H1 (cell line): ENCODE data around the gene EXOC5. TPM values are rescaled to one million over a fixed set of nuclear protein-coding genes. Genes with fewer than 3 reads are reported as not detected.

Experiments used
- ASH2L ChIP-seq: fragments of 200-600, 300-600 bp; sonication (generic); IDR thresholded peaks from one replicate; pipeline ENCODE4 v1.7.1; 2017; ENCODE audit warnings: low read length
- CREB1 ChIP-seq: IDR thresholded peaks from 2 replicates; pipeline ENCODE4 v1.6.1; 2012; ENCODE audit warnings: inconsistent platforms
- NANOG ChIP-seq: IDR thresholded peaks from 2 replicates; pipeline ENCODE4 v1.6.1; 2011; ENCODE audit warnings: low read length, low read depth, mild to moderate bottlenecking, inconsistent platforms; ENCODE audit not compliant: insufficient read depth, poor library complexity, severe bottlenecking
- TAF1 ChIP-seq: IDR thresholded peaks from 2 replicates; pipeline ENCODE4 v1.6.1; 2011; ENCODE audit warnings: mild to moderate bottlenecking, low read depth, low read length
- TEAD4 ChIP-seq: IDR thresholded peaks from 2 replicates; pipeline ENCODE4 v1.6.1; 2012; ENCODE audit warnings: low read depth, low read length, inconsistent platforms, mixed read lengths
- polyA plus RNA-seq, 7 experiments: library from polyadenylated mRNA; depleted of rRNA in 3 of 7; stranded (reverse) in 5 of 7; unstranded in 2 of 7; fragments of >200 nt in 5 of 7; fragments of 200-250 nt in 2 of 7; gene quantifications; 1 replicate in 5 of 7; 2 replicates in 1 of 7; 4 replicates in 1 of 7; pipeline versions ENCODE4 v1.2.1 to v1.2.3, GENCODE V29; 2011 to 2013; ENCODE audit warnings: missing spikeins in 2 of 7, mixed read lengths in 2 of 7
- total RNA-seq: library from RNA; stranded (reverse); fragmentation: NEBNext Ultra II Directional; extraction: Animal tissue kit (Norgen Biotek cat#: 25700); gene quantifications from 2 replicates; pipeline ENCODE4 v1.2.1, GENCODE V29; 2021
- TF ChIP-seq, protein P1 (sequence below): fragments of 300-600 bp; sonication (generic); IDR thresholded peaks from 2 replicates; pipeline ENCODE4 v1.7.1; 2012; ENCODE audit warnings: low read length, moderate library complexity, mild to moderate bottlenecking, inconsistent platforms; ENCODE audit not compliant: insufficient replicate concordance
- TF ChIP-seq, protein P2 (sequence below): IDR thresholded peaks from 2 replicates; pipeline ENCODE4 v1.6.1; 2011; ENCODE audit warnings: low read length, improper control_type of control experiment
- TF ChIP-seq, protein P3 (sequence below): IDR thresholded peaks from 2 replicates; pipeline ENCODE4 v1.6.1; 2012; ENCODE audit warnings: low read length, inconsistent platforms
- TF ChIP-seq, protein P4 (sequence below): IDR thresholded peaks from 2 replicates; pipeline ENCODE4 v1.6.1; 2012; ENCODE audit warnings: inconsistent platforms

EXOC5 gene
- total and polyA plus RNA-seq, 2 of the 8 experiments (the other 6 are each of a cell fraction or from before 2014, with no cell fraction given): 23.0 to 86.7 TPM

DNA sequence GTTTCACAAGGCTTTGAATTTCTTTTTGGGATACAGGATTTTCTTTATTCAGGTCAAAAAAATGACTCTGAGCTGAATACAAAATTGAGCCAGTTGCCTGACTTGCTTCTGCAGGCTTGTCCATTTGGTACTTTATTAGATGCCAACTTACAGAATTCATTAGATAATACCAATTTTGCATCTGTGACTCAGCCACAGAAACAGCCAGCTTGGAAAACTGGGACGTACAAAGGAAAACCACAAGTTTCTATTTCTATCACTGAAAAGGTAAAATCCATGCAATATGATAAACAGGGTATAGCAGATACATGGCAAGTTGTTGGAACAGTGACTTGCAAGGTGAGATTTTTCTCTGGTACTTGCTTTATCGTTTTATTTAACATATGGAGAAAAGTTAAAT, 5.8 kb upstream of the EXOC5 start (continued):
- TF ChIP-seq, protein P1, sequence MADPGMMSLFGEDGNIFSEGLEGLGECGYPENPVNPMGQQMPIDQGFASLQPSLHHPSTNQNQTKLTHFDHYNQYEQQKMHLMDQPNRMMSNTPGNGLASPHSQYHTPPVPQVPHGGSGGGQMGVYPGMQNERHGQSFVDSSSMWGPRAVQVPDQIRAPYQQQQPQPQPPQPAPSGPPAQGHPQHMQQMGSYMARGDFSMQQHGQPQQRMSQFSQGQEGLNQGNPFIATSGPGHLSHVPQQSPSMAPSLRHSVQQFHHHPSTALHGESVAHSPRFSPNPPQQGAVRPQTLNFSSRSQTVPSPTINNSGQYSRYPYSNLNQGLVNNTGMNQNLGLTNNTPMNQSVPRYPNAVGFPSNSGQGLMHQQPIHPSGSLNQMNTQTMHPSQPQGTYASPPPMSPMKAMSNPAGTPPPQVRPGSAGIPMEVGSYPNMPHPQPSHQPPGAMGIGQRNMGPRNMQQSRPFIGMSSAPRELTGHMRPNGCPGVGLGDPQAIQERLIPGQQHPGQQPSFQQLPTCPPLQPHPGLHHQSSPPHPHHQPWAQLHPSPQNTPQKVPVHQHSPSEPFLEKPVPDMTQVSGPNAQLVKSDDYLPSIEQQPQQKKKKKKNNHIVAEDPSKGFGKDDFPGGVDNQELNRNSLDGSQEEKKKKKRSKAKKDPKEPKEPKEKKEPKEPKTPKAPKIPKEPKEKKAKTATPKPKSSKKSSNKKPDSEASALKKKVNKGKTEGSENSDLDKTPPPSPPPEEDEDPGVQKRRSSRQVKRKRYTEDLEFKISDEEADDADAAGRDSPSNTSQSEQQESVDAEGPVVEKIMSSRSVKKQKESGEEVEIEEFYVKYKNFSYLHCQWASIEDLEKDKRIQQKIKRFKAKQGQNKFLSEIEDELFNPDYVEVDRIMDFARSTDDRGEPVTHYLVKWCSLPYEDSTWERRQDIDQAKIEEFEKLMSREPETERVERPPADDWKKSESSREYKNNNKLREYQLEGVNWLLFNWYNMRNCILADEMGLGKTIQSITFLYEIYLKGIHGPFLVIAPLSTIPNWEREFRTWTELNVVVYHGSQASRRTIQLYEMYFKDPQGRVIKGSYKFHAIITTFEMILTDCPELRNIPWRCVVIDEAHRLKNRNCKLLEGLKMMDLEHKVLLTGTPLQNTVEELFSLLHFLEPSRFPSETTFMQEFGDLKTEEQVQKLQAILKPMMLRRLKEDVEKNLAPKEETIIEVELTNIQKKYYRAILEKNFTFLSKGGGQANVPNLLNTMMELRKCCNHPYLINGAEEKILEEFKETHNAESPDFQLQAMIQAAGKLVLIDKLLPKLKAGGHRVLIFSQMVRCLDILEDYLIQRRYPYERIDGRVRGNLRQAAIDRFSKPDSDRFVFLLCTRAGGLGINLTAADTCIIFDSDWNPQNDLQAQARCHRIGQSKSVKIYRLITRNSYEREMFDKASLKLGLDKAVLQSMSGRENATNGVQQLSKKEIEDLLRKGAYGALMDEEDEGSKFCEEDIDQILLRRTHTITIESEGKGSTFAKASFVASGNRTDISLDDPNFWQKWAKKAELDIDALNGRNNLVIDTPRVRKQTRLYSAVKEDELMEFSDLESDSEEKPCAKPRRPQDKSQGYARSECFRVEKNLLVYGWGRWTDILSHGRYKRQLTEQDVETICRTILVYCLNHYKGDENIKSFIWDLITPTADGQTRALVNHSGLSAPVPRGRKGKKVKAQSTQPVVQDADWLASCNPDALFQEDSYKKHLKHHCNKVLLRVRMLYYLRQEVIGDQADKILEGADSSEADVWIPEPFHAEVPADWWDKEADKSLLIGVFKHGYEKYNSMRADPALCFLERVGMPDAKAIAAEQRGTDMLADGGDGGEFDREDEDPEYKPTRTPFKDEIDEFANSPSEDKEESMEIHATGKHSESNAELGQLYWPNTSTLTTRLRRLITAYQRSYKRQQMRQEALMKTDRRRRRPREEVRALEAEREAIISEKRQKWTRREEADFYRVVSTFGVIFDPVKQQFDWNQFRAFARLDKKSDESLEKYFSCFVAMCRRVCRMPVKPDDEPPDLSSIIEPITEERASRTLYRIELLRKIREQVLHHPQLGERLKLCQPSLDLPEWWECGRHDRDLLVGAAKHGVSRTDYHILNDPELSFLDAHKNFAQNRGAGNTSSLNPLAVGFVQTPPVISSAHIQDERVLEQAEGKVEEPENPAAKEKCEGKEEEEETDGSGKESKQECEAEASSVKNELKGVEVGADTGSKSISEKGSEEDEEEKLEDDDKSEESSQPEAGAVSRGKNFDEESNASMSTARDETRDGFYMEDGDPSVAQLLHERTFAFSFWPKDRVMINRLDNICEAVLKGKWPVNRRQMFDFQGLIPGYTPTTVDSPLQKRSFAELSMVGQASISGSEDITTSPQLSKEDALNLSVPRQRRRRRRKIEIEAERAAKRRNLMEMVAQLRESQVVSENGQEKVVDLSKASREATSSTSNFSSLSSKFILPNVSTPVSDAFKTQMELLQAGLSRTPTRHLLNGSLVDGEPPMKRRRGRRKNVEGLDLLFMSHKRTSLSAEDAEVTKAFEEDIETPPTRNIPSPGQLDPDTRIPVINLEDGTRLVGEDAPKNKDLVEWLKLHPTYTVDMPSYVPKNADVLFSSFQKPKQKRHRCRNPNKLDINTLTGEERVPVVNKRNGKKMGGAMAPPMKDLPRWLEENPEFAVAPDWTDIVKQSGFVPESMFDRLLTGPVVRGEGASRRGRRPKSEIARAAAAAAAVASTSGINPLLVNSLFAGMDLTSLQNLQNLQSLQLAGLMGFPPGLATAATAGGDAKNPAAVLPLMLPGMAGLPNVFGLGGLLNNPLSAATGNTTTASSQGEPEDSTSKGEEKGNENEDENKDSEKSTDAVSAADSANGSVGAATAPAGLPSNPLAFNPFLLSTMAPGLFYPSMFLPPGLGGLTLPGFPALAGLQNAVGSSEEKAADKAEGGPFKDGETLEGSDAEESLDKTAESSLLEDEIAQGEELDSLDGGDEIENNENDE: no peak
- TF ChIP-seq, protein P2, sequence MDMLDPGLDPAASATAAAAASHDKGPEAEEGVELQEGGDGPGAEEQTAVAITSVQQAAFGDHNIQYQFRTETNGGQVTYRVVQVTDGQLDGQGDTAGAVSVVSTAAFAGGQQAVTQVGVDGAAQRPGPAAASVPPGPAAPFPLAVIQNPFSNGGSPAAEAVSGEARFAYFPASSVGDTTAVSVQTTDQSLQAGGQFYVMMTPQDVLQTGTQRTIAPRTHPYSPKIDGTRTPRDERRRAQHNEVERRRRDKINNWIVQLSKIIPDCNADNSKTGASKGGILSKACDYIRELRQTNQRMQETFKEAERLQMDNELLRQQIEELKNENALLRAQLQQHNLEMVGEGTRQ: no peak
- TF ChIP-seq CREB1: no peak
- TF ChIP-seq, protein P3, sequence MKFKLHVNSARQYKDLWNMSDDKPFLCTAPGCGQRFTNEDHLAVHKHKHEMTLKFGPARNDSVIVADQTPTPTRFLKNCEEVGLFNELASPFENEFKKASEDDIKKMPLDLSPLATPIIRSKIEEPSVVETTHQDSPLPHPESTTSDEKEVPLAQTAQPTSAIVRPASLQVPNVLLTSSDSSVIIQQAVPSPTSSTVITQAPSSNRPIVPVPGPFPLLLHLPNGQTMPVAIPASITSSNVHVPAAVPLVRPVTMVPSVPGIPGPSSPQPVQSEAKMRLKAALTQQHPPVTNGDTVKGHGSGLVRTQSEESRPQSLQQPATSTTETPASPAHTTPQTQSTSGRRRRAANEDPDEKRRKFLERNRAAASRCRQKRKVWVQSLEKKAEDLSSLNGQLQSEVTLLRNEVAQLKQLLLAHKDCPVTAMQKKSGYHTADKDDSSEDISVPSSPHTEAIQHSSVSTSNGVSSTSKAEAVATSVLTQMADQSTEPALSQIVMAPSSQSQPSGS: no peak
- no peak for TF ChIP-seq NANOG
- TF ChIP-seq, protein P4, sequence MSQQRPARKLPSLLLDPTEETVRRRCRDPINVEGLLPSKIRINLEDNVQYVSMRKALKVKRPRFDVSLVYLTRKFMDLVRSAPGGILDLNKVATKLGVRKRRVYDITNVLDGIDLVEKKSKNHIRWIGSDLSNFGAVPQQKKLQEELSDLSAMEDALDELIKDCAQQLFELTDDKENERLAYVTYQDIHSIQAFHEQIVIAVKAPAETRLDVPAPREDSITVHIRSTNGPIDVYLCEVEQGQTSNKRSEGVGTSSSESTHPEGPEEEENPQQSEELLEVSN: no peak
- TF ChIP-seq ASH2L: no peak
- no peak for TF ChIP-seq TEAD4
- no peak for TF ChIP-seq TAF1
